ENCODE data around the gene LRCH1.

GRCh38 chr13:46656786-46657185, 103.8 kb downstream of the LRCH1 start:
- no peak for TF ChIP-seq ELF4 (IDR thresholded peaks at IDR 0.05)
- TF ChIP-seq FOXM1 (IDR thresholded peaks at IDR 0.05; ENCODE audit: borderline replicate concordance), result no peak
- no peak for TF ChIP-seq ZNF384 (IDR thresholded peaks at IDR 0.05)
- TF ChIP-seq BHLHE40 (IDR thresholded peaks at IDR 0.05; ENCODE audit: borderline replicate concordance), result no peak
- no peak for TF ChIP-seq NFRKB (IDR thresholded peaks at IDR 0.05)
- no peak for TF ChIP-seq SP1 (IDR thresholded peaks at IDR 0.05)
- no peak for TF ChIP-seq L3MBTL2 (conservative IDR thresholded peaks at IDR 0.05)
- no peak for TF ChIP-seq FOXK2 (IDR thresholded peaks at IDR 0.05)
- TF ChIP-seq CTBP1 (IDR thresholded peaks at IDR 0.05; ENCODE audit: borderline replicate concordance), result no peak
- no peak for TF ChIP-seq PKNOX1 (IDR thresholded peaks at IDR 0.05)
- TF ChIP-seq TARDBP (IDR thresholded peaks at IDR 0.05), result no peak

Measured in HEK293T (cell line).